ENCODE results near the gene MYRFL.

Gene MYRFL

DNA sequence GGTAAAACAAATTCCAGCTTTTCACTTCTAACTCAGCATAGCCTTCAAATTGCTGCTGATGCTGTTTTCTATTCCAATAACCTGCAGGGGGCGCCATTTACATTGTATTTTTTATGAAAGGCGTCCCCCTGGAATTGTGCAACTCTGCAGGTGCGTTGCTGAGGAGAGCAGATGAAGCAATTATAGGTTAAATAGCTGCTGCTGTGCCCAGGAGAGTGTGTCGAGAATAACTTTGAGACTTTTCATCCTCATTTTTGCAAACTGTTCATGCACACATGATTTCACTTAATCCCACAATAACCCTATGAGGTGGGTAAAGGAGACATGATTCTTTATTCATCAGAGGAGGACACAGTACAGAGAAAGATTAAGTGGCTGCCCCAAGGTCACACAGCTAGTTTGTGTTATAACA lies 75.7 kb downstream of the MYRFL start:
- peak; percentile 75 for DNase-seq

DNA sequence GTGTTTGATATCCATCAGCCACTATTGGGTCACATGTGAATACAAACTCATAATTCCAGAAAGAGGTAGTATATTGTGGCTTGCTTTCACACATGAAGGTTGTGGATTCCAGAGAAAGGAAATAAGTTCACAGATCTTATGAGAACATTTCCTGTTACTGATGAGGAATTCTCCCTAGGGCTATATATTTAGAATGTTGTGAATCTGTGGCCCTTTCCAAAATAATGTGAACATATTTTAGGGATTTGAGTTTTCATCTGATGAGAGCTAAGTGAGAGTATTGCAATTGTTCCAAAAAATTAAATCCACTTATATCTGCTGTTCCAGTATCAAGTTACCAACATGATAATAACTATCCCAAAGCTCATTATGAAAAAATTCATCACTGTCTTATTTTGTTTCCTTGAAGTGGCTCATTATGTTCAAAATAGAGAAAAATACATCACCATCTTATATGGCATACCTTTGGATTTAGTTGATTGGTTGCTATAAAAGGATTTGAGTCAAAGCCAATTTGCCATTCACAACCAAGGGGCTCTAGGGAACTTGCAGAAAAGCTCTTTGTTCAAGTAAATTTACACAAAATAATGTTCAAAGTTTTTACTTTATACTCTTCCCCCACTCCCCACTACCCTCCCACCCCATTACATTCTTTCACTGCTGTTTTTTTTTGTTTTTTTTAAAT lies 76.3 kb downstream of the MYRFL start:
- DNase-seq: no peak

DNA sequence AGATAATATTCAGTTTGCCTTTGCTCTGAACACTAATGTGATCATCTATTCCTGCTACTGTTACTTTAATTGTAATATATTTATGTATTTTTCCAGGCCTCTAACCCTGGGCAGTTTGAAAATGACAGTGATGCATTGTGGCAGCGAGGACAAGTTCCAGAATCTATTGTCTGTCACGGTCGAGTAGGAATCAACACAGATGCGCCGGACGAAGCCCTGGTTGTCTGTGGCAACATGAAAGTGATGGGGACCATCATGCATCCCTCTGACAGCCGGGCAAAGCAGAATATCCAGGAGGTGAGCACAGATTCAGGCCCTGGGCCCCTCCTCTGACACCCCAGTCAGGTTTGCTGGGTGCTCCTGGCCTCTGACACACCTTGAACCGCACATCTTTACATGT lies 78.5 kb downstream of the MYRFL start:
- DNase-seq: no peak

DNA sequence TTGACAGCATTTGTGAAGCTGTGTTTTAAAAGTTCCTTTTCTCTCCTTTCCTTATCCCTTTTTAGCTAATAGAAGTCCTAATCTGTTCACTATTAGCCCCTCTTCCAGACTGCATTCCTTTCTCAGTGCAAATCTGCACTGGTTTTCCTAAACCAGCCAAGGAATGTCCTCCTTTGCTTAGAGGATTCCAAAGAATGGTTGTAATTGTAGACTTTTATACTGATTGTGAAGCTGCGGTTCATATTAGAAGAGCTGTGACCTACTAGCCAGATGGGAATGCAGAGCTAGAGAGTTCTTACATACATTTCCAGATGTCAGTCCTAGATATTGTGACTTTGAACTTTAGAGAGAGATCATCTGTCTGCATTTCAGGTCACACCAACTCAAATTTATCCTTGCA lies 79.8 kb downstream of the MYRFL start:
- DNase-seq: no peak

DNA sequence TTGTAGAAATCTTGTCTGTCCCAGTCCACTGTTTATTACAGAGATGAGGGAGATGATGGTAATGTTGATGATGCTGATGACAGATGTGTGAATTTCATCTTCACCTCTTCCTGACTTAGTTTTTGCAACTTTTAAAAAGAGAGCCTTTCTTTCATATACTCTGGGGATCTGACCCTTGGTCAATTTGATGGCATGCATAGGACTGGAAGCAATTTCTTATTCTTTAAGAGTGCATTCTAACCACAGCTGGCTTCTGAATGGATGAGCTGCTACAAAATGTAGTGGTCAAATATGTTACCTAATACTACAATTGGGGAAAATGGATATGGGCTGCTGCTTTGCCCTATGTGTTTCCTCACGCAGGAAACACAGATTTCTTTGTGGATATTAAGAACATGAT lies 80.8 kb downstream of the MYRFL start:
- no peak for DNase-seq

DNA sequence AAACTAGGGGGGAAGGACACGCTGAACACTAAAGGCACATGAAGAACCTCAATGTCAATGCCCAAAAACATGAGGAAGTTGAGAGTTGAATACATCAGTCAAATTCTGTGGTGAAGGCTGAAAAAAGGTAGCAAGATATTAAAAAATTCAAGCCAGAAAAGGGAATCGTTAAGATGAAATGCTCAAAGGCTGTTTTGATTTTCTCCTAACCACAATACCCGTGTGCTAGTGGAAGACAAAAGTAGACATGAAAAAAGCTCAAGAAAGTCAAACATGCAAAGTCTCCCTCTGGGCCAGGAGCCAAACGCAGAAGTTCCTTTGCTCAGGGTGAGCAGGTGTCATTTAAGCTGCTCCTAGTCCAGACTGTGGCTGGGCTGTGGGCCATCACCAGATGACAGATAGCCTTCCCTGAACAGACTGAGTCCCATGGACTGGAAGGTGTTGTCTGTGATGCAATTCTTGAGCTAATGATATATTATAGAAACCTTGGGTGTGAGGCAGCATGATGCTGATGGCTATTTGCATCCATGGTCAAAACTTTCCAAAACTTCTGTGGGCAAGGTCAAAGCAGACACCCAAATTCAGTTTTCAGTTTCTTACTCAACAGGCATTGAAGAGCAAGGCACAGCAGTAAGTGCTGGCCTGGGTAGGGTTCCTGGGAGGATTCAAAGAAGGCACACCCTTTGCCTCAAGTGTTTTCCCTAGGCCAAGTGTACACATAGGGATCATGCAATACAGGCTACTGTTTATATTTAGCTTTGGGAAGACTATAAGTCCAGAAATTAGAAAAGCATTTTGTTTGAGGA lies 81.6 kb downstream of the MYRFL start:
- no peak for DNase-seq

DNA sequence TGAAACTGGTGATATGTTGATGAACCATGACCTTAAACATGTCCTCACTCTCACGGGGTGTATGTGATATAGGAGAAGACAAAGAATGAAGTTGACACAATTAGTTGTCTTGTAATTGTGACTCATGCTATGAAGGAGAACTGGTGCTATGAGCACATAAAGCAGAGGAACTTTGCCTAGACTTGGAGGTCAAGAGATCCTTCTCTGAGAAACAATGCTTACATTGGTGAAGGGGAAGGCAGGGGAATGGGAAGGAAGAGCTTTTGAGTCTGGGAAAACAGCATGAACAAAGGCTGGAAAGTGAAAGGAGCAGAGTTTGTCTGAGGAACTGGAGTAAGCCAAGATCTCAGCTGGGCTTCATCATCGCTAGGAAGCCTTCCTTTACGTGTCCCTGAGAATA lies 83.2 kb downstream of the MYRFL start:
- DNase-seq: no peak

DNA sequence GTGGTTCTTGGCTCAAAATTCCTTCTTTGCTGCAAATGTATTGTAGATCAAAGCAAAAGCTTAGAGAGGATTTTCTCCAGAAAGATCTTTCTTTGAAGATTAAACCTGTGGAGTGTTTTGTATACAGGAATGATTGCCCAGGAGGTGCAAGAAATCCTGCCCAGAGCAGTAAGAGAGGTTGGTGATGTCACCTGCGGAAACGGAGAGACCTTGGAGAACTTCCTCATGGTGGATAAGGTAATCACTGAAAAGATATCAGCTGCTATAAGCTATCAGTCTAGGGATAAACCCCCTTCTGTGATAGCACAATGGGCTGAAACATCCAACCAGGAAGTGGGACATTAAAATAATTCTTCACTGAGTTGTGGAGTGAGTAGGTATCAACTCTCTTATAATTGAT lies 85.7 kb downstream of the MYRFL start:
- no peak for DNase-seq

DNA sequence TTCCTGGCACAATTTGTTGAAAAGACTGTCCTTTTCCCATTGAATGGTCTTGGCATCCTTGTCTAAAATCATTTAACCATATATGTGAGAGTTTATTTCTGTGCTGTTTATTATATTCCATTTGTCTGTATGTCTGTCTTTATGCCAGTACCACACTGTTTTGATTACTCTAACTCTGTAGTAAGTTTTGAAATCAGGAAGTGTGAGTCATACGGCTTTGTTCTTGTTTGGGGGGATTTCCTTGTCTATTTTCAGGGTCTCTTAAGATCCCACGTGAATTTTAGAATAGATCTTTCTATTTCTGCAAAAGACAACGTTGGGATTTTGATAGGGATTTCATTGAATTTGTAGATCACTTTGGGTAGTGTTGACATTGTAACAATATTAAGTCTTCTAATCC lies 88.5 kb downstream of the MYRFL start:
- DNase-seq: no peak

DNA sequence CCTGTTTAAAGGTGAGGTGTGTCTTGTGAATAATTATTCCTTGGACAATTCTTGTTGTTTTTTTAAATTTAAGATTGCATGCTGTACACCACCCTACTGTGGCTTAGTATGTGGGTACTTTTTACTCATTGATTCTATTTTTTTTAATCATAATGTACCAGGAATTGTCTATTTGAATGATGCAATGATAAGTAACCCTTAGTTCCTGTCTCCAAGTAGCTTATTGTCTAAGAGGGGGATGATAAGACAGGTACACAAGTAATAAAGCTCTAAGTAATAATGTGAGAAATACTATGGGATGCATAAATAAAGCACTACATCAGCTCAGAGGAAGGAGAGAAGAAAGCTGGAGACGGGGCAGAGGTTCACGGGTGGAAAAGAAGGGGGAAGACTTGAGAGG lies 90.9 kb downstream of the MYRFL start:
- no peak for DNase-seq

DNA sequence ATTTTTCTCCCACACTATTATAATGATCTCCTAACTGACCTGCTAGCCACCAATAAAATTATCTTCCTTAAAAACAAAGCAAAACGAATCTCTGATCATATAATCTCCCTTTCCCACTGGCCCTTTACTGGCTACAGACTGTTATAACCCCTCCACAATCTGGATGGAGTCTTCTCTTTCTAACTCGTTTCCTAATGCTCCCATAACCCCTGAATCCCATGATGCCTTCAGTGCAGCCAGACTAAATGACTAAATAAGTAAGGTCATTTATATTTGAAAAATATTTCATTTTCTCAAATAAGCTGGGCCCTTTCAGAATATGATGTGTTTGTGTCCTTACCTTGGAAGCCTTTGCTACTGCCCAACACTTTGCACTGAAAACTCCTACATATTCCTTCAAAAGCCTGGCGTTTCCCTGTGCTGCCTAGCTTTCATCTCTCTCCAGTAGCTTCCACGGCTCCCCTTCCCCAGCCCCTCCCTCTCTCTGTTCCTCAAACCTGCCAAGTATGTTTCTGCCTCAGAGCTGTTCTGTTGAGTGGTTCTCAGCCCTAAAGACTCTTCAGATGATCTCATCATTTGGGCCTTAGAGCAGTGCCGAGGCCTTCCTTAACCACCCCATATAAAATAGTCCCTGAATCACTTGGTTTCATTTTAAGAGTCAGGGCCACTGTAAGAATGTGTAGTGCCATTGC lies 91.7 kb downstream of the MYRFL start:
- DNase-seq: no peak

DNA sequence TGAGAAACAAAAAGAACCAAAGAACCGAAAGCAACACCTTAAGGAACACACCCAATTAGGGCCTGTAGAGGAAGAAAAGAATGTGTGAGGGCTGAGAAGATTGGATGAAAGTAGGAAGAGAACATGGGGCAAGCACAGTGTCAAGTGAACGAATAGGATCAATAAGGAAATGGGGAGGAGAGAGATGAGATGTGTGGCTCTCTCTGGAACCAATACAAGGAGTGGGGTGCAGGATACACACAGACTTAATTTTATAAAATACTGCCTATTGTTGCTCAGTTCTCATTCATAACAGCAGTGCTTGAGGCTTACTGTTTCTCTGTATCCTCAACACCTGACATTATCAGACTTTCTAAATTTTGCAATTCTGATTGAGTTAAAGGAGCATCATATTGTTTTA lies 93.3 kb downstream of the MYRFL start:
- no peak for DNase-seq

DNA sequence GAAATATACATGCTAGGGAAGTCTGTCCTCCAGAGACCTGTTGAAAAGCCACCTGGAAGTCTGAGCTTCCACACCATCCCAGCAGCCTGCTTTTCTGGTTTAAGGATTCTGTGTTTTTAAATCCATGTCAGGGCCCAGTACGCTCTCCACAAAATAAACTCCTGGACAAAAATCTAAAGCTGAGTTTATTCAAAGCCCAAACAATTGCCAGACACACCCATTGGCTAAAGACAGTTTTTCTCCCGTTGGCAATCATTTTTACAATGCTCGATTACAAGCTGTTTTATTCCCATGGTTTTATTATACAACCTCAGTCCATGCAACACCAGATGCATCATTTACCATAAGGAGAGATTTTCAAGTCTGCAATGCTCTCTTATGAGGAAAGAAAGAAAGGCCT lies 94.5 kb downstream of the MYRFL start:
- no peak for DNase-seq

DNA sequence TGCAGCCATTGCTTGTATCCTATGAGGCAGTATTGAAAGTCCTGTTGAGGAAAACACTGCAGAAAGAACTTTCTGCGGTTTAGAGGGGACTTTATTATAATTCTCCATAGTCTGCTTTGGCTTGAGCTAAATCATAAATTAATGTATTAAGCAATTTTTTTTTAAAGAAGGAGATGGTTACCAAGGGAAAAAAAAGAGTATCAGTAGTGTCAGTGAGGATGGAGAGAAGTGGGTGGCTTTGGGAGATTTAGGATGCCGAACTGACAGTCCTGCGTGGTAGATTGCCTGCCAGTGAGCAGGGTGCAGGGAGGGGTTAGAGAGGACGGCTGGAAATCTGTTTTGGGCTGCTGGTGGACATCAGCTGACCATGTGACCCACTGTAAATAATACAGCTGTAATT lies 96.8 kb downstream of the MYRFL start:
- no peak for DNase-seq

DNA sequence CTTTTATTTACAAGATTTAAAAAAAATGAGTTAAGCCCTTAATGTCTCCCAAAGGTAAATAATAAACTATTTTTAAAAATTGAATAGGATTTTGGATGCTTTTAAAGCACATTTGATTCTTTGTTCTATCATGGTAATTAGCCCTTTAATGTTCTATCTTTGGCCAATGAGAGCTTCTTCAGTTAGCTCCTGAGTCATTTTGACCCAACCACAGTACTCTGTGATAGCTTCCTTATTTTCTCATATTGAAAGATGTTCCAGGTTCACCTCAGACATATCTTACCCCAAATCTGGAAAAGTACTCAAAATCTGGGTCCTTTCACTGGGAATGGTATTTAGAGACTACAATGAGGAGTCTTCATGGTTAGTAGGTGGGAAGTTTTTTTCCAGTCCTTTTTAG lies 98.0 kb downstream of the MYRFL start:
- no peak for DNase-seq

DNA sequence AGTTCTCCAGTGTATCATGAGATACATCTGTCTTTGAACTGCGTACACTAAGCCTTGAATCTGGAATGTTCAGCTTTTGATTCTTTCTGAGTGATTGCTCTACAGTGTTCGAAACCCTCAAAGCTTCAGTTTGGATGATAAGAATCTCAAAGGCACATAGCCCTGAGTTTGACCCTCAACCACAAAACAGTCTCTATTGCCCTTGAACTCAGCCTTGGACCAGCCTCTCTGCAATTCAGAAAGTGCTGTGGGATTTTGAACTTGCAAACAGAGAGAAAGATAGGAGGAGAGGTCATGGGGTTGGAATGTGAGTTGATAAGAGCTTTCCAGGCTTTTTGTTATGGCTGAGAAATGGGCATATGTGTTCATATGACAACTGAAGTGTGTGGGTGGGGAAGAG lies 100.3 kb downstream of the MYRFL start:
- no peak for DNase-seq

DNA sequence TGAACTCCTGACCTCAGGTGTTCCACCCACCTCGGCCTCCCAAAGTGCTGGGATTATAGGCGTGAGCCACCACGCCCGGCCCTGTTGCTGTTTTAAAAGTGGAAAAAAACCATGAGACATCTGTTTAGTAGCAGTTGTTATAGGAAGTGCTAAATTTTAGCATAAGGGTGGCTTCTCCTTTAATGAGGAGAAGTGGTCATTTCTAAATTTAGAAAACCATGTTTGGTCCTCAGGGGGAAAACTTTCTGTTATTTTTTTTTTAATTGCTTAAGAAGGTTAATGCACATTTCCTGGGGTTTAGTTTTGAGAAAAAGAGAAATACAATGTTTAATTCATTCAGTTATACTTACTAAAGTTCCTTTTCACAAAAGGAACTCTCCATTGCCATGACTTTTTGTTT lies 102.1 kb downstream of the MYRFL start:
- DNase-seq: no peak

DNA sequence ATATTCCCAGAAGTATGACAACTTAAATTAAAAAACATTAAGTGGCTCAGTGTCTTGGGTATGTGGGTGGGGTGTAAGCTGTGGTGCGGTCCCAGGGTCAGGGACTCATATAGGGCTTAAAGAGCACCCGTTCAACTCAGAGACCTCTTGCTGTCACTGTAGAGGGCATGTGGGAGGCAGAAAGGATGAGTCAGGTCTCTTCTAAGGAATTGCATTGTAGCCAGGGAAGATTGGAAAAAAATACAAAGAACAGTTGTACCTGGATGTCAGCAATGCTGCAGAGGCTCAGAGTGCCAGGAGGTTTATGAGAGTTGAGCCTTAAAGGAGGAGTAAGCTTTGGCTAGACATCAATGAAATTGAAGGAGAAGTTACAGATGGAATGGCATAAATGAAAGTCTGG lies 104.1 kb downstream of the MYRFL start:
- no peak for DNase-seq

DNA sequence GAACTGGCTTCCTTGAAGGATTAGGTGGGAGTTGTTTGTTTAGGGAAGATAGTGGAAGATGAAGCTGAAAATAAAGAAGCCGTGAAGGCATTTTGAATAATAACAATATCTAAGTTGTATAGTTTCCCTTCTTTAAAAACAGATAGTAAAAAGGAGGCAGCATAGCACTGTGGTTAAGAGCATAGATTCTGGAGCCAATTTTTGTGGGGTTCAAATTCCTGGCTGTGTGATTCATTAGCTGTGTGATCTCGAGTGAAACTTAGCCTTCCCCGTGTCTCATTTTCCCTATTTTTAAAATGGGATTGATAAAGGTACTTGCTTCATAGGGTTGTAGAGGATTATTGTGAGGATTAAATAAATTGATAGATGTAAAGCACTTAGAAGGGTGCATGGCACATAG lies 104.5 kb downstream of the MYRFL start:
- no peak for DNase-seq

DNA sequence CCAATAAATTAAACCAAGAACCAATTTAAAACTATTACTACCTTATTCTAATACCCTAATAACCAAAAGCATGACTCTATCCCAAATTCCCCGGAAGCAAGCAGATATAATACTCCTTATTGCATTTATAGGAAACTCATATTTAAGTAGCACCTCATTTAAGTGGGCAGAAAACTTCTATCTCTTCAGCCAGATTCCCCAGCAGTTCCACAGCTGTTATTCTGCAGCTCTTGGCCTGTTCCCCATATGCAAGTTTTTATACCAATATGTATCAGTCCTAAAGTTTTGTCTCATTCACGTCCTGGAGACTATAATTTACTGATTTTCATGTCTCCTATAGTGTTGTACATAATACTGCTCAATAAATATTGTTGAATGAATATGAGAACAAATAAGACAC lies 106.5 kb downstream of the MYRFL start:
- DNase-seq: no peak

DNA sequence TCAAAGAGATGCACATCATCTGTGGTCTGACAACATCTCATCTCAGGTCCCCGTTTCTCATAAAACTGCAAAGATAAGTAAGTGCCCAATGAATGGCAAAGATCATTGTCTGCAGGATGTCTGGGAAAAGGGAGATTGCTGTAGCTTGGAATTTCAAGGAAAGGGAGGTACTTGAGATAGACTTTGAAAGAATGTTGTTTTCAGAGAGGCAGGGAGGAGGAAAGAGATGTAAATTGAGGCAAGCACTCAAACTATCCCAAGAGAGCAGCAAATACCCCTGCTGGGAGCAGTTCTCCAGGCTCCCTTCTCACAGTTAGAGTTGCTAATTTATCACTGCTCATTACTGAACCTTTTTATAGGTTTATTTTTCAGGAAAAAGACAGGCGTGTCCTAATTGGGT lies 107.1 kb downstream of the MYRFL start:
- DNase-seq: no peak

DNA sequence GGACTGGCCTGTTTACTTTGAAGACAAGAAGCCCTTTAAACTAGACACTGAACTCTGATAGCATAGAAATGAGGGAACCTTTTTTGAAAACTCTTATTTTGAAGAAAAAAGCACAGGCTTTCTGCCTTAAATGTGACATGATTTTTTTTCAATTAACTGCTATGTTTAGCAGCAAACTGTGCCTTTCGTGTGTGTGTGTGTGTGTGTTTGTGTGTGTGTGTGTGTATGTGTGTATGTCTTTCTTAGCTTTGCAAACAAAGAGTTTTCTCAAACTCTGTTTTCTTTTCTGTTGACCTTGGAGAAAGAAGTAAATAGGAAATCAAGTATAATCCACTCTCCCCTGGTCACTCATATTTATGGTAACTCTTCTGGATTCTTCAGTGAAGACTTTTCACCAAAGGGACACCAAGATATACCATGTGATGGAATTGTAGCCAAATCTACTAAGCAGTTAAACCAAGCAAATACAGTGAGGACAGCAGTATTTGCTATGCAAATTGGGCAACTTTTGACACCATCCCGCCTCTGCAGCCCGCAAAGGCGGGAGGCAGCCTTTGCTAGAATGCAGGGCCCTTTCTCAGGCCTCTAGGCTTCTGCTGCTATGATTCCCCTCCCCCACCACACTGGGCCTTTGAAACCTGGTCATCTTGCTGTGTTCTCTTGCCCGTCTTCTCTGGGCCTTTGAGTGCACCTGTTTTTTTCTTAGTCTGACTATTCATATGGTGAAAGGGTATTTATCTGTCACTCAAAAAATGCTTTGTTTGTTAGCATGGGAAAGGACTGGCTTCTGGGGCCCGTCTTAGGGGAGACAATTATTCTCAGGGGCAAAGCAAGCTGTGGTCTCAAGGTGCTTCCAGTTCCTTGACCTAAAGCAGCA lies 107.9 kb downstream of the MYRFL start:
- no peak for DNase-seq

DNA sequence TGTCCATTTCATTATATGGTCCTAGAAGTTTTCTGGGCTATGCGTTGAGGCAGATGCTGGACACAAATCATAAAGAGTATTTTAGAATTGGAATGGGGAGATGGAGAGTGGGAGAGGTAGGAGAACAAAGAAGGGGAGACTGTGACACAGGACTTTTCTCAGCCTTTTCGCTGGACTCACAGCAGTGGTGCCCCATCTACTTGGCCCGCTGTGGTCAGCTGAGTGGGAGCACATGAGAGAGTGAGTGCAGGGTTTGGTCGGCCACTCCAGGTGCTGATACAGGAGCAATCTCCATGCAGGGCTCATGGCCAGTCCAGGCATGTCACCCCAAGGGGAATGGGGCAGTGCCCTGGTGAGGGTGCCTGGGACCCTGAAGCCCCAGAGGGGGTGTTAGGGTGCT lies 109.0 kb downstream of the MYRFL start:
- DNase-seq: no peak
